Brain microvascular endothelial cell (primary cell): Measurements from ENCODE around the gene AP1M2.
A peak's percentile ranks its signal among the peaks of the same experiment; 100 is the strongest.

Source experiments
- DNase-seq: peaks from one replicate; pipeline ENCODE4 v3.0.0-alpha.2; 2020
- H3K27ac ChIP-seq: fragments of 250-450 bp; sonication (Bioruptor Pico); 2 replicates; pipeline ENCODE4 v1.5.1; 2020; ENCODE audit warnings: mild to moderate bottlenecking, moderate library complexity
- H3K27me3 ChIP-seq: fragments of 250-450 bp; sonication (Bioruptor Pico); replicated peaks from 2 replicates; pipeline ENCODE4 v1.5.1; 2020; ENCODE audit warnings: mild to moderate bottlenecking
- H3K36me3 ChIP-seq: fragments of 250-450 bp; sonication (Bioruptor Pico); replicated peaks from 2 replicates; pipeline ENCODE4 v1.5.1; 2020; ENCODE audit warnings: mild to moderate bottlenecking
- H3K4me3 ChIP-seq: 2 replicates; pipeline ENCODE4 v1.5.1; 2011; ENCODE audit warnings: low read depth, mild to moderate bottlenecking, control low read depth, low read length, moderate library complexity
- in situ Hi-C: cut with HindIII; loops from 2 replicates; pipeline ENCODE4 v1.10.0; 2017; ENCODE audit warnings: low sequenced_read_pairs, low pct_ligation_motif_present
- TF ChIP-seq, protein P1 (sequence below): IDR thresholded peaks from 2 replicates; pipeline ENCODE4 v1.5.1; 2011; ENCODE audit warnings: low read depth, mild to moderate bottlenecking, moderate library complexity, low read length, control low read depth, inconsistent platforms; ENCODE audit errors: missing control alignments

The AP1M2 gene

GRCh38 chr19:10555610-10555973 lies 31.5 kb downstream of the AP1M2 start:
- no peak overlapping the region for H3K27ac ChIP-seq
- TF ChIP-seq, protein P1, sequence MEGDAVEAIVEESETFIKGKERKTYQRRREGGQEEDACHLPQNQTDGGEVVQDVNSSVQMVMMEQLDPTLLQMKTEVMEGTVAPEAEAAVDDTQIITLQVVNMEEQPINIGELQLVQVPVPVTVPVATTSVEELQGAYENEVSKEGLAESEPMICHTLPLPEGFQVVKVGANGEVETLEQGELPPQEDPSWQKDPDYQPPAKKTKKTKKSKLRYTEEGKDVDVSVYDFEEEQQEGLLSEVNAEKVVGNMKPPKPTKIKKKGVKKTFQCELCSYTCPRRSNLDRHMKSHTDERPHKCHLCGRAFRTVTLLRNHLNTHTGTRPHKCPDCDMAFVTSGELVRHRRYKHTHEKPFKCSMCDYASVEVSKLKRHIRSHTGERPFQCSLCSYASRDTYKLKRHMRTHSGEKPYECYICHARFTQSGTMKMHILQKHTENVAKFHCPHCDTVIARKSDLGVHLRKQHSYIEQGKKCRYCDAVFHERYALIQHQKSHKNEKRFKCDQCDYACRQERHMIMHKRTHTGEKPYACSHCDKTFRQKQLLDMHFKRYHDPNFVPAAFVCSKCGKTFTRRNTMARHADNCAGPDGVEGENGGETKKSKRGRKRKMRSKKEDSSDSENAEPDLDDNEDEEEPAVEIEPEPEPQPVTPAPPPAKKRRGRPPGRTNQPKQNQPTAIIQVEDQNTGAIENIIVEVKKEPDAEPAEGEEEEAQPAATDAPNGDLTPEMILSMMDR = no peak
- no peaks in the 10 kb centered on the region for H3K27me3 ChIP-seq
- in situ Hi-C loops = no loop called here
- H3K36me3 ChIP-seq = peaks cover 71% of the 10 kb centered on the region
- DNase-seq = no peak
- no peak overlapping the region for H3K4me3 ChIP-seq

GRCh38 chr19:10554760-10555609 lies 32.1 kb downstream of the AP1M2 start:
- H3K4me3 ChIP-seq = no peak overlapping the region
- H3K27me3 ChIP-seq = no peaks in the 10 kb centered on the region
- H3K27ac ChIP-seq = no peak overlapping the region
- DNase-seq = no peak
- peaks cover 67% of the 10 kb centered on the region for H3K36me3 ChIP-seq
- TF ChIP-seq, protein P1 = peak; percentile 41
- in situ Hi-C loops = no loop called here

GRCh38 chr19:10553943-10554381 lies 33.1 kb downstream of the AP1M2 start:
- Histone ChIP-seq H3K36me3 (peaks cover 62% of the 10 kb centered on the region), H3K27me3 (no peaks in the 10 kb centered on the region), H3K27ac (no peak overlapping the region), H3K4me3 (no peak overlapping the region)
- TF ChIP-seq, protein P1 = no peak
- no peak for DNase-seq
- in situ Hi-C loops = no loop called here

GRCh38 chr19:10553087-10553667 lies 33.9 kb downstream of the AP1M2 start:
- in situ Hi-C loops = no loop called here
- TF ChIP-seq, protein P1 = no peak
- Histone ChIP-seq H3K27me3 (no peaks in the 10 kb centered on the region), H3K4me3 (no peak overlapping the region), H3K27ac (no peak overlapping the region), H3K36me3 (peaks cover 61% of the 10 kb centered on the region)
- no peak for DNase-seq

DNA sequence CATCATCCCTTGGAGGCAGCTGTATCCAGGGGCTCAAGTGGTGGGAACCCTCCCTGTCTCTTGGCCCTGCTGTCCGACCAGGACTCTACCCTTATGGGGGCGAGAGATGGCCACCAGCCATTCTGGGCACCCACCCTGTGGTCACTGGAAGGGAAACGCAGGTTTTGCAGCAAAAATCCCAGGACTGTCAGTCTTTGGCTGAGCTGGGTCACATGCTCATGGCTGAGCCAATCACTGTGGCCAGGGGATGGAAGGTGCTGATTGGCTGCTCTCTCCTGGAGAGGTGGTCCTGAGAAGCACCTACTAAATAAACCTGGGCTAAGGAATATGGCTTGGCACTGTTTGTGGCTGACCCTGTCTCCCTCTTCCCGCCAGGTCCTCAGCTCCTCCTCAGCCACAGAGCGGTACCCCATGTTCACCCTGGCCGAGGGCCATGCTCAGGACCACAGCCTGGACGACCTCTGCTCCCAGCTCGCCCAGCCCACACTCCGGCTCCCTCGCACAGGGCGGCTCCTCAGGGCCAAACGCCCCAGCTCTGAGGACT lies 34.5 kb downstream of the AP1M2 start:
- Histone ChIP-seq H3K27ac (no peak overlapping the region), H3K27me3 (no peaks in the 10 kb centered on the region), H3K36me3 (peaks cover 58% of the 10 kb centered on the region), H3K4me3 (no peak overlapping the region)
- TF ChIP-seq, protein P1 = no peak
- no peak for DNase-seq
- in situ Hi-C loops = no loop called here
